GM21381 (cell line): ENCODE results near the gene ADGRG1.

ENCODE experiments used
- ATAC-seq: cut with Tn5 transposase; IDR thresholded peaks from one replicate; pipeline ENCODE4 v1.9.1; 2021; ENCODE audit warnings: mild to moderate bottlenecking, moderate library complexity; ENCODE audit not compliant: unreplicated experiment

The ADGRG1 gene

DNA sequence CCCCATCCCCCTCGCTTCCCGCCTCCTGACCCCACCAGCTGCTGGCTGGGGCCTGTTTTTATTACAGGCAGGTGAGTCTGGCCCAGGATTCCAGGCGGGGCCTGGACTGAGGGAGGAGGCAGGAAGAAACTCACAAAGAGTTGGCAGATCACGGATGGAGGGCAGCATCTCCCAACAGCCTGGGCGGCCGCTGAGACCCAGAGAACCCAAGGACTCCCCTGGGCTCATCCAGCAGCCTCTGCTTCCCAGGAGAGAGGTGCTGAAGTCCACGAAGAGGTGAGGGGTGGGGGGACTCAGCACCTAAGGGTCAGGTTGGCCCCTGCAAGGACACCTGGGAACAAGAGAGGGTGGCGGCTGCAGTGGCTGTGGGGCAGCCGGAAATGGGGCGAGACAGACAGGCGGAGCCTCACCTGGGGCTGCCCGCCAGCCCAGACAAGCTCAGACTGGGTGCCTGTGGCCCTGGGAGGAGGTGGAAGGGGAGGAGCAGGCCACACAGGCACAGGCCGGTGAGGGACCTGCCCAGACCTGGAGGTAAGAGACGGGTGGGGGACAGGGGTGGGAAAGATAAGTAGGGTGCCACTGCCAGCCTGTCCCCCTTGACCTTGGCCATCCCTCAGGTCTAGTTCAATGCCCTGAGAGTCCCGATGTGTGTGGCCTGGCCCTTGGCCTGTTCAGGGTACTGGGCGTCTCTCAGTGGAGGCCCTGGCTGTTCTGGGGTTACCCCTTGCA lies 8.7 kb upstream of the ADGRG1 start:
- ATAC-seq = no peak

DNA sequence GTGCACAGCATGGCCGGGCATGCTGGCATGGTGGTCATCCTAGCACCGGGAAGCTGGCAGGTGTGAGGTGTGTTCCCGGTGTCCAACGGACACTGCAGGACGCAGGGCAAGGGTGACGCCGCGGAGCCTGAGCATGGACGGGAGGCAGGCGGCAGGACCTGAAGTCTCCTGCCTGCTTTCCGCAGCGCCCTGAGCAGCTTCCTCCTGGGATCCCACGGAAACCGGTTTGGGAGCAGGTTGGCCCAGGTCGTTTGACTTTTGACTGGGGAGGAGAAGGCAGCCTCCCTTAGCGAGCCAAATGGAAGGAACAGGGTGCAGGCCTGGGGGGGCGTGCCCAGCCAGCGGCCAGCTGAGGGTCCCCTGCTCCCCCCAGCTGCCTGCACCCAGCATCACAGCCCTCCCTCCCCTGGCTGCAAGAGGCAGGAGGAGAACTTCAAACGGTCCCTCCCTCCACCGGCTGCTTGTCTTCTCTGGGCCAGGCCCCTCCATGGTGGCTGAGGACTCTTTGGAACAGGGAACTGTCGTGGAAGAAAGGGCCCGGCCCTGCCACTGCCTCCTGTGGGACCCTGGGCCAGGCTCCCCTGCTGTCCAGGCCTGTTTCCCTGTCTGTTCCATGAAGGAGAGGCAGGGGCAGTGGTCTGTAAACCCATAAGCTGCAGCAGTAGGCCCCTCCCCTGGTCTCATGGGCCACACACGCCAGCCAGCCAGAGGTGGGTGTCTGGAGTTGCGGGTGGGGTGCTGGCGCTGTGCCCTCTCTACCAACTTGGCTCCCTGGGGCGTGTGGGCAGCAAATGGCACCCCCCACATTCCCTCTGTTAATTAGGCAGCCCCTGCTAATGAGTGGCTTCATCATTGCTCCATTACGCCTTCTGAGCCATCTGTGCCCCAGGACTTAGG lies 7.8 kb upstream of the ADGRG1 start:
- ATAC-seq = no peak

DNA sequence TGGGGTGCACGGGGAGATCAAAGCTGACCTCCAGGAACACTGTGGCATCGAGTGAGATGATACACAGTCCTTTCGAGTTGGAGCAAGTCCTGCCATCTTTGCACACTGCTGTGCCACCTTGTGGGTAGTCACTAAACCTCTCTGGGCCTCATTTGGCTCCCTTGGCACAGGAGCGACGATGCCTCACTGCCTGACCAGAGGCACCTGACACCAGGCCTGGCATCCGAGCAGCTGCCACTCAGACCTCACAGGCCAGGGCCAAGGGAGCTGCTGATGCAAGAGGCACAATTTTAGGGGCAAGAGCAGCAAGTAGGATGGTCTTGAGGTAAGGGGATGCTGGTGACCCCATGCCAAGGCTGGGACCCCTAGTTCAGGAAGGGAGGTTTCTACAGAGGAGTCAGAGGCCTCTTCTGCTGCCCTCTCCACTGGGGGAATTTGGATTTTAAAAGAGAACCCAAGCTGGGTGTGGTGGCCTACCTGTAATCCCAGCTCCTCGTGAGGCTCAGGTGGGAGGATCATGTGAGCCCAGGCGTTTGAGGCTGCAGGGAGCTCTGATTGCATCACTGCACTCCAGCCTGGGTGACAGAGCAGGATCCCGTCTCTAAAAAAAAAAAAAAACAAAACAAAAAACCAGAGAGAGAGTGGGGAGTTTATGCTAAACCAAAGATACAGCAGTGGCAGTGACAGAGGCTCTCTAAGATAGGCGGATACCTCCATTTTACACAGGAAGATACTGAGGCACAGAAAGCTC lies 6.7 kb upstream of the ADGRG1 start:
- no peak for ATAC-seq

DNA sequence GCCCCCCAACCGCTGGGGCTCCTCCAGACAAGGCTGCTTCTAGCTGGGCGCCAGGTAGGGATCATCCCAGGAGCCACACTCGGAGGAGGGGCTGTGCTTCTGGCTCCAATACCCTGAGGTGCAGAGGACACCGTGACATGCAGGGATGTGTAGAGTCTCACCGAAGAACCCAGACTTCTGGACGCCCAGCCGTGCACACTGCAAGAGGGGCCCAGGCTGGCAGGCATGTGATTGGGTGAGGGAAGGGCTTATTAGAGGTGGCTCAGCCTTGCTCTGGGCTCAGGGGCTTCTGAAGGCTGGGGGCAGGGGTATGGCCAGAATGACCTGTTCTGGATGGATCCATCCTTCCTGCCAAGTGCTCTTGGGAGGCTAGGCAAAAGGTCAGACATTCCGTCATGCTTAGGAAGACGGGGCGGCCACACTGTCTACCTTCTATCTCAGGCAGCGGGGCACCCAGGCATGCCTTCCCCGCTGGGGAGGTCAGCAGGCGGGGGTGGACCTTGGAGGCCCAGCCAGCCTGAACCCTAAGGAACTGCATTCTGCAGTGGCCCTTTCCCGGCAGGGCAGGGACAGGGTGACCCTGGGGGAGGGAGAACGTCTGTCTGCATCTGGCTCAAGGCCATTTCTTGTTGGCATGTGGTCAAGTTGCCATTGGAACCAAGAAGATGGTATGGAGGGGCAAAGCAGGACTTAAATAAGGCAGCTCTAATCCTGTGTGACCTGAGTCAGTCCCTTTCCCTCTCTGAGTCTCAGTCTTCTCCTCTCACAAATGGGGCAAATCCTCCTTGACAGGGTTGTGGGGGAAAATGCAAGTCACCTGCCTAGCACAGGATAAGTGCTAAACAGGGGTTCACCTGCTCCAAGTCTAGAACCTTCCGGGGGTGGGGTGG lies 5.8 kb upstream of the ADGRG1 start:
- ATAC-seq = no peak

DNA sequence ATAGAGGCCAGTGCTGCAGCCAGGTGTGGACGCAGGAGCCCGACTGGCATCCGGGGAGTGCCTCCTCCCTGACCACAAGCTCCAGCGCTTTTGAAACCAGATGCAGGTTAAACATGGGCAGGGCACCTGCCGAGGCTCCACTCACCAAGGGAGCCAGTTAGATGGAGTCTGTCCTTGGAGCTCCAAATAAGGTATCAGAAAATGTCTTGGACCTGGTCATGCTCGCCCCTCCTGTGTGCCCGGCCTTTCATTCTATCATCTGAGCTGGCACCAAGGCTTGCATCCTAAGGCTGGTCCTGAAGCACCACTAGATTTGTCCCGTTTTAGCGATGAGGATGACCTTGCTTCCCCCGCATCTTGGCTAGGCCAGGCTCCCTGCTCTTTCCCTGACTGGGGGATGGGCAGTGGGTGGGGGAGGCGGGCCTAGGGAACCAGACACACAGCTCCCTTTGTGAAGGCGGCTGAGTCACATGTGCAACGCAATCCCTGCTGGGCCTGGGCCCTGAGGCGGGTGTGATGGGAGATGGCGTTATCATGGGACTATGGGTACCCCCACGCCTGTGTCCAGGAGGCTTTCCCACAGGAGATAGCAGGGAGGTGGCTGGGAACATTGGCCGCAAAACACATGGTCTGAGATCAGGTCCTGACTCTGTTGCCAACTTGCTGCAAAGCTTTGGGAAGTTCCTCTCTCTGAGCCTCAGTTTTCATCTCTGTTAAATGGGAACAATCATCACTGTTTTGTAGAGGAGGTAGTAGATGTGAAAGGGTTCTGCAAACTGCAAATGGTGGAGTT lies 5.0 kb upstream of the ADGRG1 start:
- ATAC-seq = no peak

DNA sequence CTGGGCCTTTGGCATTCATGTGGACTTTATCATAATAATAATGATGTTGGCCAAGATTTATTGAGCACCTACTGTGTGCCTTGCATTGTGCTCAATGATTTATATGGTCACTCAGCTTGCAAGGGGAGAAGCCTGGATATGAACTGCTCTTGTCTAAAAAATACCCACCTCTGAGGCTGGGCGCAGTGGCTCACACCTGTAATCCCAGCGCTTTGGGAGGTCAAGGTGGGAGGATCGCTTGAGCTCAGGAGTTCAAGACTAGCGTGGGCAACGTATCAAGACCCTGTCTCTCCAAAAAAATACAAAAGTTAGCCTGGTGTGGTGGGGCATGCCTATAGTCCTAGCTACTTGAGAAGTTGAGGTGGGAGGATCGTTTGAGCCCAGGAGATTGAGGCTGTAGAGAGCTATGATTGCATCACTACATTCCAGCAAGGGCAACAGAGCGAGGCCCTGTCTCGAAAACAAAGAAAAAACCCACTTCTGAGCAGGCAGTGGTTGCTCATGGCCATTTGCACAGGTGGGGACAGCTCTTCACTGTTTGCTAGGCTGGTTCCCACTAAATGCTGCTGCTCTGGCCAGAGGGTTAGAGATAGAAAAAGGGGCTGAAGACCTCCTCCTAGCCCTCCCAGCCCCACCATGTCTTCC lies 4.3 kb upstream of the ADGRG1 start:
- no peak for ATAC-seq

DNA sequence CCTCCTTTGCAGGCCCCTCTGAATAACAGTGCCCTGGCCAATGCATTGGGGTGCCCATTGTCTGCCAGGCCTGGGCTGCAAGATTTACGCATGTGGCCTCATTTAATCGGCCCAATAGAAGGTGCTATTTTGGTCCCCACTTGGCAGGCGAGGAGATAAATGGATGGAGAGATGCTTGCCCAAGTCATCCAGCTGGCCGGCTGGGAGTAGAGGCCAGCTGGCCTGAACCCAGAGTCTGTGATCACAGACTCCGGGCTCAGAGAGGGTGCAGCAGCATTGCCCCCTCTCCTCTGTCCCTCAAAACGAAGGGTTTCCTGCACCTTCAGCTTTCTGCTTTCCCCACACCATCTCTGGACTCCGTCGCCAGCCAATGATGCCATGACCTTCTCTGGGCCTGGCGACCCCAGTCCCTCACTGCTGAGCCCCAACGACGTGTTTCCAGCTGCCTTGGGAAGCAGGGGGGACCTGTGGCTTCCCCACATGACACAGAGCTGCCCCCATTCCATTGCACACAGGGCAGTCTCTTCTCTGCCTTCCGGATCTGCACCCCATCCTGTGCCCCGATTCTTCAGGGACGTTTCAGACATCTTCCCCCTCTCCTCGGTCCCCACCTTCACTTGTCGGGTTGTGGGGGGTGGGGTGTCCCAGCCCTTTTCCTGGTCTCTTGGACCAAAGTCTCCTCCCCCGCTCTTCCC lies 3.5 kb upstream of the ADGRG1 start:
- no peak for ATAC-seq

DNA sequence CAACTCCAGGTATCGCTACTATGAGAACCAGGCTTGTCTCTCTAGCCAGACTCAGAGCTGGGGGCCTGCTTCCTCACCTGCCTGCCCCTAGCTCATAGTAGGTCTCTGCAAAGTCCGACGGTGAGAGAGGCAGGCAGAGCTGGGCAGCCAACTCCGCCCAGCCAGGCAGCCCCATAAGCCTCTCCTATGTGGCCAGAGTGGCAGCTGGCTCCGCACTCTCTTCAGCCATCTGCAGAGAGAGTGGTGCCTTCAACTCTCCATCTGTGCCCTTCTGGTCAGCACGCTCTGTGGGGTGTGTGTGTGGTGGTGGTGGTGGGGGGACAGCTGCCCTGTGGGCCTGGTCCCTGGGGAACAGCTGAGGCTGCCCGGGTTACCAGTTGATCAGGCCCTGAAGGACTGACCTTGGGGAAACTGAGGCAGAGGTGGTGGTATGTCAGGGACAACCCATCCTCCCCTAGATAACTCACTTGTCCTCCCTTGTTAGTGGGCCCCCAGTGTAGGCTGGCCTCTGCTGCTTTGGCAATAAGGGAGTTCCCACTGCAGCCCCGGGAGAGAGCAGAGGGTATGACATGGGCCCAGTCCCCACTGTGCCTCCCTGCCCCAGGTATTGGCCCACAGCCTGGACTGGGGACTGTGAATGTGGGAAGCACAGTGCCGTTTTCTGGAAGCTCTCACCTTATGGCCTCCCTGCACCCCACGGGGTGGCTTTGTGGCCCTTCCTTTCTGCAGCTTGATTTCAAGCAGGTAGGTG lies 1.8 kb upstream of the ADGRG1 start:
- no peak for ATAC-seq

DNA sequence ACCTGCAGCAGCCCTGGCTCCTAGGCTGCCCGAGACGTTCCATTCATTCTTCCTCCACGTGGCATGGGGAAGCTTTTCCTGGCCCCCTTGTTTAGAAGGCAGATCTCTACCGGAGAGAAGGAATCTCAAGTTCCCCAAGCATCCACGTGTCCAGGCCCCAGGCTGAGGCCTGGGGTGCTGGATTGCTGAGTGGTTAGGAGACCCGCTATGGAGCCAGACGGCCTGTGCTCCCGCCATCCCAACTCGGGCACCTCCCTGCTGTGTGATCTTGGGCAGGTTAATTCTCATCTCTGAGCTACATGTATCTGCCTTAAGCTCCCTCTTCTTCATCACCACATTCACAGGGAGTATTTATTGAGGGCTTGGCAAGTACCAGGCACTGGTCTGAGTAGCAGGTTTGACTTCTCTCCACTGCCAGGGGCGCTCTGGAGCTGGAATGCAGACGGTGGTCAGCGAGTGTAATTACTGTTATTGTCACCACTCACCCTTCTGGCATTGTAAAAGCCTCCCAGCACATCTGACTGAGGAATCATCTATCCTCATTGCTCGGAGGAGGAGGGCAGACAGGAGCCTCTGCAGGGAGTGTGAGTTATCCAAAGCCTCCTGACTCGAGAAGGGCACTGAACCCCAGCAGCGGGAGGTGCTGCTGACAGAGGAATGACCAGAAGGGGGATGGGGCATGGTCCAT lies 1.1 kb upstream of the ADGRG1 start:
- ATAC-seq = no peak

DNA sequence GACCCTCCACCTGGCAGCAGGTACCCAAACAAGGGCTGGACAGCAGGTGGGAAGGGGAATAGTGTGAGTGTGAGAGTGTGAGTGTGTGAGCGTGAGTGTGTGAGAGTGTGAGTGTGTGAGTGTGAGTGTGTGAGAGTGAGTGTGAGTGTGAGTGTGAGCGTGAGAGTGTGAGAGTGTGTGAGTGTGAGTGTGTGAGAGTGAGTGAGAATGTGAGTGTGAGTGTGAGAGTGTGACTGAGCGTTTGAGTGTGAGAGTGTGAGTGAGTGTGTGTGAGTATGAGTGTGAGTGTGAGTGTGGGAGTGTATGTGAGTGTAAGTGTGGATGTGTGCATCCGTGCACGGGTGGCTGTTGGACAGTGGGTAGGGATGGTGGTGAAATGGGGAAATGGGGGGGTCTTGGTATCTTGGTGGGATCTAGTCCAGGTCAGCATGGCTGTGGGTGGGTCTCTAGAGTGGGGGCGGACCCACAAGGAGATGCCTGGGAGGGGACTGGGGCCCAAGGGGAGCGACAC lies 408 bp downstream of the ADGRG1 start:
- no peak for ATAC-seq

DNA sequence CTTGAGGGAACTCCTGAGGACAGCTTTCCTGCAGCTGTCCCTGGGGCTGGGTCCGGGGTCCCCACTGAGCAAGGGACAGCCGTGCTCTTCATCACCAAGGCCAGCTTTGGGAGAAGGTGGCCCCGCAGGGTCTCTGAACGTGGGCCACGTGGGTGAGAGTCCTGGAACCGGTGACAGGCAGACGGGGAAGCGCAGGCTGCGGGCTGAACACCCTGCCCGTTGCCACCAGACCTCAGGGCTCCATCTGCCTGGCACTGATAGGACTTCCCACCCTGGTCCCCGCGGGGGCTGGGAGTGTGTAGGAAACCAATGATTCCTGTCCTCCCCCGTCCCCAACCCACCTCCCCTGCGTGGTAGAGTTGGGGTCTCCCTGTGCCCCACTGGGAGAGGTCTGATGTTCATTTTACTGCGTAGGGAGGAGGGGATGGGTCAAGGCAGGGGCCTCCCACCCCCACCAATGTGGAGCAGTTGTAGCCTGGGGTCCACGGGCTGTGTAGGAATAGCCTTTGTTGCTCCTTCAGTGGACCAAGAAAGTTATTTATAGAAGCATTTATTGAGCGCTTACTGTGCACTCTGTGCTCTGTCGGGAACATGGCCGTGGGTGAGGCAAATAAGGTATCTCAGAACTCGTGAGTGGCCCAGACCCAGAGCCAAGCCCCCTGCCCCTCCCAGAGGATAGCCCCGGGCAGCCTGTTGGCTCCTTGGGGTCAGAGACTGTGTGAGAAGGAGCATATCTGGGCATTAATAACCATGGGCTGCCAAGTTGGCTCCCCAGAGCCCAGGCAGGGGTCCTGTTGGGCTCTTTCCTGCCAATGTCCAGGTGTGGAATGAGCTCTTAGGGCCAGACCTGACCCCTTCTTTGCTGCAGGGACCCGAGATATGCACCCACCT lies 1.3 kb downstream of the ADGRG1 start:
- ATAC-seq = no peak

DNA sequence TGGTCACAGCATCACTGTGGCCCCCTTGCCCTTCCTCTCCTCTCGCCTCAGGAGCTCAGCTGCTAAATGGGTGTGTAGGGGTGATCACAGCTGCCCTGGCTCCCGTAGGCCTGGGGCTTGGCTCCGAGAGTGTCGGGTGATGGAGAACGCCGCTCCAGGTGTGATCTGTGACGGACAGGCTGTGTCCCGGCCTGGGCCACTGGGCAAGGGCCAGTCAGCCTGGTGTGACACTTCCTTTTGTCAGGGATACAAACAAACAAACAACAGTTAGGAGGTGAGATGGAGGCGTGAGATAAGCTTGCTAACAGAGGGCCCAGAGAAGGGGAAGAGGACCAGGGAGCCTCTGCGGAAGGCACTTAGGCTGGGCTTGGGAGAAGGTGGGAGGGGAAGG lies 2.0 kb downstream of the ADGRG1 start:
- ATAC-seq = no peak

DNA sequence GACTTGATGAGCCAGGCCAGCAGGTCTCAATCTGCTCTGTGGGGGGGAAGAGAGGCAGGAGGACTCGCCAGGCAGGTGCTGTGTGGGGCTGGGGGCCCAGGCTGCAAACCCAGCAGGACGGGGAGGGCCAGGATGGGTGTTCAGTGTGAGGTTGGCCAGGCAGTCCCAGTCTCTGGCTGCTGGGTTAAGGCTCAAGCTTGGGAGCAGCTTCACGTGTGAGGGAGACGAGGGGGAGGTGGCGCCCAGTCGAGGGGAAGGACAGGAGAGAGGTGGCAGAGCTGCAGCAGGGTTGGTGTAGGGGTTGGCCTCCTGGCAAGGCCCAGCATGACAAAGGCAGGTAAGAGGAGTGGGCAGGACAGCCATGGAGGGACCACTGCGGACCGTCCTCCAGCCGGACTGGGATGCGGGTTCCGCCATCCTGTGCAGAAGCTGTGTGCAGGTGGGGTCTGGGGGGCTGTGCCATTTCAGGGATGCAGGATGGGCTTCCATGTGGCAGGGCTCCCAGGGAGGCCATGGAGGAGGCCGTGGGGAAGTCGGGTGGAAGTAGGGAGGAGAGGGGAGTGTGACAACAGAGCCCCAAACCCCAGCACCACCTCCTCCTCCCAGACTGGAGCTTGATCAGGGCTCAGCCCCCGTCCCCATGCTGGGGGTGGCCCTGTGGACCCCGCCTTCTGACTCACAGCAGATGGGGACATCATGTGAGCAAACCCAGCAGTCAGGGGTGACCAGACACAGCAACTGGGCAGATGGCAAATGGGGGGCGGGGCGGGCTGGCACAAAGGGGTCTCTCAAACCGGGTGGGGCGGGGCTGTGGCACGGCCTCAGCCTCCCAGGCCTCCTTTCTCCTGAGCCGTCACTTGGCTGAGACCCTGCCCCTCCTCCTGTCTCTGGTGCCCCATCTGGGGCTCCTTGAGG lies 2.8 kb downstream of the ADGRG1 start:
- ATAC-seq = no peak

DNA sequence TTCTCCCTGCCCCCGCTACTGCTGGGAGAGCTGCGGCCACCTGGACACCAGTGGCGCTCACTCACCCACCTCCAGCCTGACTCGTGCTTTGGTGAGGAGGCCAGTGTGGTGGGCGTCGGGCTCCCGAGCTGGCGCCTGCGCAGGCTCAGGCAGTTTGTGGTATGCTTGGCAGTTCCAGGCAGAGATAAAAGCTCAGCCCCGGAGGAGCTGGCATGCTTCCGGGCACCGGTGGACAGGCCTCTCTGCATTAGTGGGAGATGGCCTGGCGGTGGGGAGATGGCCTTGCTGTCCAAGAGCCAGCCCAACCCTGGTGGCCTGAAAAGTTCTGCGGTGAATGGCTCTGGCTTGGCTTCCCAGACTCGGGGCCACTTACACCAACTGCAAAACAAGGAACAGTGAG lies 4.1 kb downstream of the ADGRG1 start:
- ATAC-seq = no peak

DNA sequence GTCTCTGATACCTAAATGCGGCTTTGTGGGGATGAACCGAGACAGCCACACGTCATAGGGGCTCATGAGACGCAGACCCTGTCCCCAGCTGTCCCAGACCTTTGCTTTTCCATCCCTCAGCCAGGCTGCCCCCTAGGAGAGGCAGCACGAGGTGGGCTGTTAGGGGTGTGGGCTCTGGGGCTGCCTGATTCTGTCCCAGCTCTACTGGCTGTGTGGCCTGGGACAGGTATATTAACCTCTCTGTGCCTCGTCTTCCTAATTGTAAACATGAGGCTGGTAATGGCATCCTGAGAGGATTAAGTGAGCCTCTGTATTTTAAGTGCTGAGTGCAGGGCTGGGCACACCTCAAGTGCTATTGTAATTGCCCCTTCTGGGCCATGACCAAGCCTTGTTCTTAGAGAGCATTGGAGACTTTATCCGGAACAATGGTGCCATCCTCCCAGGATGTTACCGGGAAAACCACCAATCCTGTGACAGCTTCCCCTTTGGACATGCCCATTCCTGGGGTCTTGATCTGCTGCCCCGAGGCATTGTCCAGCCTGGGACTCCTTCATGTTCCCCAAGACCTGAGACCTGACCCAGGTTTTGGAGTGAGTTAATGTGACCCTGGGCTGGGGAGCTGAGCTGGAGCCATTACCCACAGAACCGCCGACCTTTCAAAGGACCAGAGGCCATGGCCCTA lies 5.1 kb downstream of the ADGRG1 start:
- no peak for ATAC-seq
